ENCODE data around the gene ZNF799. TPM values are rescaled to one million over a fixed set of nuclear protein-coding genes. Genes with fewer than 3 reads are reported as not detected.
A peak's percentile ranks its signal among the peaks of the same experiment; 100 is the strongest.
"Not testable (repeated sequence)": the region's sequence is repeated elsewhere in the genome, so short reads cannot be mapped to it uniquely, and the experiment has no call there.

Gene ZNF799
- total RNA-seq, 2 donors from 2014 or later: 4.2 to 4.6 TPM

DNA sequence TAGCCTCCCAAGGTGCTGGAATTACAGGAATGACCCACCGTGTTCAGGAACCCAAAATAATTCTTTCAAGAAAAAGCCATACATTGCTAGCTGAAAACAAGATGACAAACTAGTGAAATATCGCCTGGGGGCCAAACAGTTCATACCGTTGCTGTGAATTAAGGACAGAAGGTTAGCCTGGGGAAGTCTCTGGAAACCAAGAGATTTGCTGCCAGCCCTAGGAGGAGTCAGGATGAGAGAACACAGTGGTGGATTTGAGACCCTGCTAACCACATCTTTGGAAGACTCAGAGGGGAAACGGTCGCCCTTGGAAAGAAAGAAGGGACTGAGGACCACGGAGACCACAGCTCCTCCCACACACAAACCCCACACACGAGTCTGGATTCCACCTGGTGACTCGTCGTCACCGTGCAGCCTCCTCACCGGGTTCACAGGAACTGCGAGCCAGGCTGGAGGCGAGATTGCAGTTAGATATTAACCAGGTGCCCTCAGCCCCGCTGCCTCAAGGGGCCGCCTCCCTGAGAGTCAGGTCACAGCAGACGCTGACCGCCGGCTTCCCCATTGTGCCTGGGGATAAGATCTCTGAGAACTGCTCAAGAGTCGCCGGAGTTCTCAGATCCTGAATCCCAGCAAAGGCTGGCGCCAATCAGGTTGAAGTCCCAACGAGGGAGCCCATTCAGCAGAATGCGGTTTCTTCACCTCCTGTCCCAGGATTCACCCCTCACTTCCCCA is 1.0 kb downstream of the ZNF799 start:
- DNase-seq: peak; percentile 58 to 66 (median 62)

DNA sequence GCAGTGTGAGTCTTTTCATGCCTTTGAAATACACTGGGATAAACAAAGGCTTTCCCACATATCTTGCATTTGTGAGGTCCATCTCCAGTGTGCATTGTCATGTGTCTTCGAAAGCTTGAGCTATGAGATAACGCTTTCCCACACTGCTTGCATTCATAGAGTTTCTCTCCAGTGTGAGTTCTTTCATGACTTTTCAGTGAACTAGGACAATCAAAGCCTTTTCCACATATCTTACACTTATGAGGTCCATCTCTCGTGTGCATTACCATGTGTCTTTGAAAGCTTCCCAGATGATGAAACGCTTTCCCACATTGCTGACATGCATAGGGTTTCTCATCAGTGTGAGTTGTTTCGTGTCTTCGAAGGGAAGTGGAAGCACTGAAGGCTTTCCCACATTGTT is 9.9 kb downstream of the ZNF799 start:
- H3K4me1 ChIP-seq; H3K4me3 ChIP-seq; H3K27me3 ChIP-seq; intact Hi-C loops (cut with DNase I); ATAC-seq; H3K9me3 ChIP-seq; DNase-seq; H3K36me3 ChIP-seq (replicated peaks in 1 of 2; ENCODE audit: insufficient read depth in 1 of 2, low read depth in 2 of 2); H3K27ac ChIP-seq: not testable (repeated sequence)
- WGBS, 2 donors: 95 to 98% methylated on average over 6 of the region's 6 CpGs

More for the DNA sequence above, 1.0 kb downstream of the ZNF799 start:
- ATAC-seq: peak; percentile 61
- peak overlapping the region; percentile 76 to 96 (median 92) for H3K27ac ChIP-seq
- whole genome bisulfite sequencing, 2 donors: 1 to 3% methylated on average over 19 to 23 of the region's 23 CpGs
- peak; percentile 22 to 48 (median 42) for TF ChIP-seq POLR2A (IDR thresholded peaks at IDR 0.05)
- TF ChIP-seq, protein P1, sequence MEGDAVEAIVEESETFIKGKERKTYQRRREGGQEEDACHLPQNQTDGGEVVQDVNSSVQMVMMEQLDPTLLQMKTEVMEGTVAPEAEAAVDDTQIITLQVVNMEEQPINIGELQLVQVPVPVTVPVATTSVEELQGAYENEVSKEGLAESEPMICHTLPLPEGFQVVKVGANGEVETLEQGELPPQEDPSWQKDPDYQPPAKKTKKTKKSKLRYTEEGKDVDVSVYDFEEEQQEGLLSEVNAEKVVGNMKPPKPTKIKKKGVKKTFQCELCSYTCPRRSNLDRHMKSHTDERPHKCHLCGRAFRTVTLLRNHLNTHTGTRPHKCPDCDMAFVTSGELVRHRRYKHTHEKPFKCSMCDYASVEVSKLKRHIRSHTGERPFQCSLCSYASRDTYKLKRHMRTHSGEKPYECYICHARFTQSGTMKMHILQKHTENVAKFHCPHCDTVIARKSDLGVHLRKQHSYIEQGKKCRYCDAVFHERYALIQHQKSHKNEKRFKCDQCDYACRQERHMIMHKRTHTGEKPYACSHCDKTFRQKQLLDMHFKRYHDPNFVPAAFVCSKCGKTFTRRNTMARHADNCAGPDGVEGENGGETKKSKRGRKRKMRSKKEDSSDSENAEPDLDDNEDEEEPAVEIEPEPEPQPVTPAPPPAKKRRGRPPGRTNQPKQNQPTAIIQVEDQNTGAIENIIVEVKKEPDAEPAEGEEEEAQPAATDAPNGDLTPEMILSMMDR (IDR thresholded peaks at IDR 0.05): peak in 1 of 7 experiments; percentile 15
- peak overlapping the region; percentile 50 to 80 for H3K4me3 ChIP-seq
- H3K27me3 ChIP-seq; H3K9me3 ChIP-seq; H3K36me3 ChIP-seq (replicated peaks in 1 of 2; ENCODE audit: insufficient read depth in 1 of 2, low read depth in 2 of 2); intact Hi-C loops (cut with DNase I): not testable (repeated sequence)
- H3K4me1 ChIP-seq: peaks cover 12% of the 10 kb centered on the region

DNA sequence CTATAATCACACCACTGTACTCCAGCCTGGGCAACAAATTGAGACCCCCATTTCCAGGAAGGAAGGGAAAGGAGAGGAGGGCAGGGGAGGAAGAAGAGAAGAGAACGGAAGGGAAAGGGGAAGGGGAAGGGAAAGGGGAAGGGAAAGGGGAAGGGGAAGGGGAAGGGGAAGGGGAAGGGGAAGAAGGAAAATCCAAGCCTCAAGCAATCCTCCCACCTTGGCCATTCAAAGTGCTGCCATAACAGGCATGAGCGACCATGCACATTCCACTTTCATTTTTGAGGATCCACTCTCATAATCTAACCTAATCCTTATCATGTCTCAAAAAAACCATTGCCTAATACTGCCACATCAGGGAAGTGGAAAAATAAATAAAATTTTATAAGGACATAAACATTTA is 14.7 kb downstream of the ZNF799 start:
- intact Hi-C loops (cut with DNase I); H3K27me3 ChIP-seq; H3K36me3 ChIP-seq (replicated peaks in 1 of 2; ENCODE audit: insufficient read depth in 1 of 2, low read depth in 2 of 2); H3K9me3 ChIP-seq; H3K27ac ChIP-seq; H3K4me3 ChIP-seq; ATAC-seq; DNase-seq; H3K4me1 ChIP-seq: not testable (repeated sequence)
- 48 to 79% methylated on average over 2 of the region's 2 CpGs for WGBS, 2 donors

DNA sequence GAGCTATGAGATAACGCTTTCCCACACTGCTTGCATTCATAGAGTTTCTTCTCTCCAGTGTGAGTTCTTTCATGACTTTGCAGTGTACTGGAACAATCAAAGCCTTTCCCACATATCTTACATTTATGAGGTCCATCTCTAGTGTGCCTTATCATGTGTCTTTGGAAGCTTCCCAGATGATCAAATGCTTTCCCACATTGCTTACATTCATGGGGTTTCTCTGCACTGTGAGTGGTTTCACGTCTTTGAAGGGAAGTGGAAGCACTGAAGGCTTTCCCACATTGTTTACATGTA is 20.7 kb downstream of the ZNF799 start:
- H3K9me3 ChIP-seq: peaks cover 0 to 10% (median 2%) of the 10 kb centered on the region in 3 donors
- no peak for DNase-seq
- no peak for ATAC-seq

DNA sequence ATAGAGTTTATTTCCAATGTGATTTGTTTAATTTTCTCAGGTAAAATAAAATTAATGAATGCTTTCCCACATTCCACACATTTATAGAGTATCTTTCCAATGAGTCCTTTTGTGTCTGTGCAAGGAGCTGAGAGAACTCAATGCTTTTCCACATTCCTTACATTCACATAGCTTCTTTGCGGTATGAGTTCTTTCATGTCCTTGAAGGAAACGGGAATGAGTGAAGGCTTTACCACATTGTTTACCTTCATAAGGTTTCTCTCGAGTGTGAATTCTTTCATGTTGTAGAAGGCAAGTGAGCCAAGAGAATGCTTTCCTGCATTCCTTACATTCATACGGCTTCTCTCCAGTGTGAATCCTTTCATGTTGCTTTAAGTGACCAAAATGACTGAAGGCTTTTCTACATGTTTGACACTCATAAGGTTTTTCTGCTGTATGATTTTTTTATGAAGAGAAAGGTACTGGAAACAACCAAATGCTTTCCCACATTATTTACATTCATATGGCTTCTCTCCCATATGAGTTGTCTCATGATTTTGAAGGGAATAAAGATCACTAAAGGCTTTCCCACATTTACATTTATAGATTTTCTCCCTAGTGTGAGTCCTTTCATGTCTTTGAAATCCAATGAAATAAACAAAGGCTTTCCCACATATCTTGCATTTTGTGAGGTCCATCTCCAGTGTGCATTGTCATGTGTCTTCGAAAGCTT is 21.2 kb downstream of the ZNF799 start:
- ATAC-seq (no peak), DNase-seq (no peak)
- intact Hi-C loops (cut with DNase I): no loop called here
- TF ChIP-seq POLR2A (IDR thresholded peaks at IDR 0.05): no peak
- TF ChIP-seq, protein P1 (IDR thresholded peaks at IDR 0.05): no peak
- no peaks in the 10 kb centered on the region for H3K4me1 ChIP-seq
- H3K36me3 ChIP-seq (replicated peaks in 1 of 2; ENCODE audit: insufficient read depth in 1 of 2, low read depth in 2 of 2): no peaks in the 10 kb centered on the region
- H3K27me3 ChIP-seq: no peaks in the 10 kb centered on the region
- WGBS, 2 donors: 91 to 92% methylated on average over 5 of the region's 5 CpGs
- H3K9me3 ChIP-seq: peaks cover 0 to 10% (median 2%) of the 10 kb centered on the region in 3 donors
- no peak overlapping the region for H3K4me3 ChIP-seq
- H3K27ac ChIP-seq: no peak overlapping the region

More for the DNA sequence above, 20.7 kb downstream of the ZNF799 start:
- 91 to 93% methylated on average over 2 of the region's 2 CpGs for WGBS, 2 donors
- intact Hi-C loops (cut with DNase I): no loop called here
- no peaks in the 10 kb centered on the region for H3K27me3 ChIP-seq
- TF ChIP-seq POLR2A (IDR thresholded peaks at IDR 0.05): no peak
- TF ChIP-seq, protein P1 (IDR thresholded peaks at IDR 0.05): no peak
- no peak overlapping the region for H3K27ac ChIP-seq
- H3K4me3 ChIP-seq: no peak overlapping the region
- H3K36me3 ChIP-seq (replicated peaks in 1 of 2; ENCODE audit: insufficient read depth in 1 of 2, low read depth in 2 of 2): no peaks in the 10 kb centered on the region
- H3K4me1 ChIP-seq: no peaks in the 10 kb centered on the region

Data from body of pancreas (tissue), 4 donors.